AG04450 (cell line): ENCODE results near the gene MOCS1. TPM values are rescaled to one million over a fixed set of nuclear protein-coding genes. Genes with fewer than 3 reads are reported as not detected.

Experiments
- CTCF ChIA-PET: fragments of 300-600, 350-600 bp; formaldehyde crosslinking; extraction: SDS; loops from one replicate; lab custom pipeline; 2022; ENCODE audit warnings: antibody characterized with exemption, inconsistent platforms; lab: Charles Lee
- POLR2A ChIA-PET: fragments of 350-600 bp; formaldehyde crosslinking; extraction: SDS; loops from one replicate; lab custom pipeline; 2021; ENCODE audit warnings: antibody characterized with exemption, inconsistent platforms; lab: Yijun Ruan, JAX
- DNase-seq: peaks from one replicate; pipeline ENCODE4 v3.0.0-alpha.2; 2011; ENCODE audit warnings: low read depth, low spot score
- H3K27ac ChIP-seq: one replicate; pipeline ENCODE4 v1.5.1; 2012; ENCODE audit warnings: low read depth, low read length, control low read depth
- H3K27me3 ChIP-seq: one replicate; pipeline ENCODE4 v1.6.0; 2012; ENCODE audit warnings: low read length; ENCODE audit not compliant: control insufficient read depth, insufficient read depth
- H3K4me3 ChIP-seq: 2 replicates; pipeline ENCODE4 v1.5.1; 2011; ENCODE audit warnings: mild to moderate bottlenecking, low read depth, low read length, control low read depth
- H3K9me3 ChIP-seq: 2 replicates; pipeline ENCODE4 v1.5.1; 2012; ENCODE audit warnings: low read length; ENCODE audit not compliant: control insufficient read depth, insufficient read depth
- polyA plus RNA-seq: library from polyadenylated mRNA; depleted of rRNA; stranded (reverse); fragments of >200 nt; gene quantifications from 2 replicates; pipeline ENCODE4 v1.2.3, GENCODE V29; 2011
- TF ChIP-seq, protein P1 (sequence below): IDR thresholded peaks from 2 replicates; pipeline ENCODE4 v1.5.1; 2011; ENCODE audit warnings: low read depth, low read length, control low read depth, inconsistent platforms

The MOCS1 gene
- polyA plus RNA-seq, 1 experiment: 6.1 TPM

GRCh38 chr6:39917329-39917728 is 16.9 kb downstream of the MOCS1 start:
- Histone ChIP-seq H3K9me3 (no peaks in the 10 kb centered on the region), H3K27me3 (no peaks in the 10 kb centered on the region), H3K4me3 (no peak overlapping the region), H3K27ac (no peak overlapping the region)
- DNase-seq: no peak
- TF ChIP-seq, protein P1, sequence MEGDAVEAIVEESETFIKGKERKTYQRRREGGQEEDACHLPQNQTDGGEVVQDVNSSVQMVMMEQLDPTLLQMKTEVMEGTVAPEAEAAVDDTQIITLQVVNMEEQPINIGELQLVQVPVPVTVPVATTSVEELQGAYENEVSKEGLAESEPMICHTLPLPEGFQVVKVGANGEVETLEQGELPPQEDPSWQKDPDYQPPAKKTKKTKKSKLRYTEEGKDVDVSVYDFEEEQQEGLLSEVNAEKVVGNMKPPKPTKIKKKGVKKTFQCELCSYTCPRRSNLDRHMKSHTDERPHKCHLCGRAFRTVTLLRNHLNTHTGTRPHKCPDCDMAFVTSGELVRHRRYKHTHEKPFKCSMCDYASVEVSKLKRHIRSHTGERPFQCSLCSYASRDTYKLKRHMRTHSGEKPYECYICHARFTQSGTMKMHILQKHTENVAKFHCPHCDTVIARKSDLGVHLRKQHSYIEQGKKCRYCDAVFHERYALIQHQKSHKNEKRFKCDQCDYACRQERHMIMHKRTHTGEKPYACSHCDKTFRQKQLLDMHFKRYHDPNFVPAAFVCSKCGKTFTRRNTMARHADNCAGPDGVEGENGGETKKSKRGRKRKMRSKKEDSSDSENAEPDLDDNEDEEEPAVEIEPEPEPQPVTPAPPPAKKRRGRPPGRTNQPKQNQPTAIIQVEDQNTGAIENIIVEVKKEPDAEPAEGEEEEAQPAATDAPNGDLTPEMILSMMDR: no peak
- ChIA-PET POLR2A (no interaction called here), CTCF (interaction anchor here (0.8 to 1.0 kb wide), 2 partner anchors 51 to 52 kb away, joined by 3 to 4 read pairs; no protein-coding TSS in a partner anchor)

- H3K9me3 ChIP-seq: no peaks in the 10 kb centered on the region
- H3K27ac ChIP-seq: no peak overlapping the region
- TF ChIP-seq, protein P1: no peak
- H3K27me3 ChIP-seq: no peaks in the 10 kb centered on the region
- no peak overlapping the region for H3K4me3 ChIP-seq
- no peak for DNase-seq
- ChIA-PET POLR2A (no interaction called here), CTCF (interaction anchor here (1.1 kb wide), 1 partner anchor 11 kb away, joined by 3 read pairs; no protein-coding TSS in a partner anchor)
Observed at GRCh38 chr6:39915866-39916265, 18.4 kb downstream of the MOCS1 start.

DNA sequence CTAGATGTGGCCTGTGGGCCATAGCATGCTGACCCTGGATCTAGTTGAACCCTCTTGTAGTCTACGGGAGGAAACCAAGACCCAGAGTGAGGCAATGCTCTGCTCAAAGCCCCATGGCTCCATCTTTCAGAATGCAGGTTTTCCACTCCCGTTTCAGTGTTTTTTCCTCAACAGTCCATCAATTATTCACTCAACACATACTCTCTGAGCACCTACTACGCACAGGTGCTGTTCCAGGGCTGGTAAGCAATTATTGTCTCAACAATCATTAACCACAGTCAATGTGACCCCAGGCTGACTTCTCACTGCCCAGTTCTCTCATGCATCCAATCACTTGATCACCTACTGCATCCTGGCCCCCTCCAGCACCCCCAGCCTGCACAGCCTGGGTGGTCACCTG is 20.0 kb downstream of the MOCS1 start:
- ChIA-PET CTCF (interaction anchor here (0.5 kb wide), 1 partner anchor 59 kb away, joined by 3 read pairs; no protein-coding TSS in a partner anchor), POLR2A (no interaction called here)

DNA sequence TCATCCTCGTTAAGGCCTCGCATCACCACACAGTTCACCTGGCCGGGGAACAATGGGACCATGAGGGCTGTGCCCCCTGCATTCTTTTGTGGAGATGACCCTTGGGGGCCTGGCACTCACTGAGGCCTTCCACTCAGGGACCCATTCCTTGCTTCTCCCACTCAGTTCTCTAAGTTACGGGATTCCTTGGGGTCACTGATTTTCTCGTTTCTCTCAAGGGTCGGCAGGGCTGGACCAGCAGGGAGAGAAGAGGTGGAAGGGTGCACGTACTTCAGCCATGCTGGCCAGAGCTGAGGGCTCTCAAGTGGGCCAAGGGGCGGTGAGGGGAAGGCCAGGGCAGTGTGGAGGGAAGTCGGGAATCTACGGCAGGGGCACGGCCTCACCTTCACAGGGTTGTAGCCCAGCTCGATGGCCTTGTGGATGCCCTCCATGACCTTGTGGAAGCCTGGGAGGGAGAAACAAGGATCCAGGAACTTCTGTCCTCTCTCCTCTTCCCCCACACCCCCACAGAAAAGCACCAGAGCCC is 20.8 kb downstream of the MOCS1 start:
- CTCF ChIA-PET: no interaction called here
- Histone ChIP-seq H3K4me3 (no peak overlapping the region), H3K9me3 (no peaks in the 10 kb centered on the region), H3K27me3 (no peaks in the 10 kb centered on the region), H3K27ac (no peak overlapping the region)
- POLR2A ChIA-PET: no interaction called here
- TF ChIP-seq, protein P1: no peak
- DNase-seq: no peak

More for the DNA sequence above, 20.0 kb downstream of the MOCS1 start:
- Histone ChIP-seq H3K4me3 (no peak overlapping the region), H3K27ac (no peak overlapping the region), H3K9me3 (no peaks in the 10 kb centered on the region), H3K27me3 (no peaks in the 10 kb centered on the region)
- TF ChIP-seq, protein P1: no peak
- no peak for DNase-seq

DNA sequence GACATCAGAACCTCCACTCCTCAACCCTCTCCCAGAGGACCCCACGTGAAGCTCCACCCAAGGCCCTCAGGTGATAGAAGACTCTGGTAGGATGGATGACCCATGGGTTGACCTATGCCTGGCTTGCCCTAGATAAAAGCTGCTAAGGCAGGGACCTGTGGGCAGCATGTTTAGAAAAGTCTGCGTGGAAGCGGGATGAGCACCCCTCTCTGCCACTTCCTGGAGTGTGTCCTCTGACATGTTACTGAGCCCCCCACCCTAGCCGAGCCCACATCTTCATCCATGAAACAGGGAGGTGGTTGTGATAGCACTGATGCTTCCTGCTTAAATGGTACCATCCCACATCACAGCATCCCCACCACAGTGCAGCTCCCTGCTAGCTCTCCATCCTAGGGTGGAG is 21.8 kb downstream of the MOCS1 start:
- H3K27ac ChIP-seq: no peak overlapping the region
- H3K9me3 ChIP-seq: no peaks in the 10 kb centered on the region
- H3K4me3 ChIP-seq: no peak overlapping the region
- TF ChIP-seq, protein P1: no peak
- DNase-seq: no peak
- POLR2A ChIA-PET: no interaction called here
- H3K27me3 ChIP-seq: no peaks in the 10 kb centered on the region
- CTCF ChIA-PET: interaction anchor here (0.9 to 1.4 kb wide), 2 partner anchors 19 to 47 kb away, joined by 3 to 4 read pairs; no protein-coding TSS in a partner anchor
